Tibial nerve (tissue), 4 donors: ENCODE results near the gene UPF1. TPM values are rescaled to one million over a fixed set of nuclear protein-coding genes. Genes with fewer than 3 reads are reported as not detected.

Source experiments
- DNase-seq, 2 donors: peaks; one replicate each; pipeline ENCODE4 v3.0.0-alpha.2; 2019; ENCODE audit warnings: low spot score in 2 of 2
- H3K27ac ChIP-seq, 4 donors: fragments of 200-600 bp; sonication (generic) in 3 of 4; one replicate each; pipeline ENCODE4 v1.5.1; 2017 to 2019; ENCODE audit warnings: mild to moderate bottlenecking in 1 of 4
- H3K27me3 ChIP-seq, 2 donors: fragments of 200-600 bp; sonication (generic) in 1 of 2; one replicate each; pipeline versions ENCODE4 v1.5.1 to v1.6.0; 2017 to 2019
- H3K36me3 ChIP-seq, 3 donors: fragments of 200-600 bp; sonication (generic); one replicate each; pipeline ENCODE4 v1.5.1; 2018 to 2019
- H3K4me1 ChIP-seq, 4 donors: fragments of 200-600 bp; sonication (generic) in 3 of 4; one replicate each; pipeline ENCODE4 v1.5.1; 2017 to 2019
- H3K4me3 ChIP-seq, 4 donors: fragments of 200-600 bp; sonication (generic) in 3 of 4; one replicate each; pipeline ENCODE4 v1.5.1; 2017 to 2019; ENCODE audit warnings: mild to moderate bottlenecking in 1 of 4, moderate library complexity in 1 of 4
- H3K9me3 ChIP-seq, 4 donors: fragments of 200-600 bp; sonication (generic) in 3 of 4; one replicate each; pipeline ENCODE4 v1.5.1; 2017 to 2019
- EP300 ChIP-seq, 2 donors: sonication (generic); formaldehyde crosslinking; IDR thresholded peaks; one replicate each; pipeline ENCODE4 v1.6.1; 2017; ENCODE audit warnings: antibody characterized with exemption in 2 of 2, mild to moderate bottlenecking in 1 of 2
- POLR2A ChIP-seq, 2 donors: fragments of 450-650 bp; IDR thresholded peaks; one replicate each; pipeline ENCODE4 v1.6.1; 2017; ENCODE audit warnings: antibody characterized with exemption in 2 of 2, mild to moderate bottlenecking in 2 of 2, moderate library complexity in 2 of 2
- WGBS, 2 donors: methylation state at CpG; one replicate each; pipeline ENCODE4 v1.1.5; 2018; 5-methylcytosine and 5-hydroxymethylcytosine counted together
- total RNA-seq, 4 donors: library from RNA; depleted of rRNA; stranded (reverse); fragments of >200 nt; gene quantifications; one replicate each; pipeline ENCODE4 v1.1.0, GENCODE V29; 2016
- TF ChIP-seq, protein P1 (sequence below), 5 experiments: fragments of 200-600 bp in 3 of 5; fragments of 450-650 bp in 2 of 5; sonication (generic) in 3 of 5; IDR thresholded peaks; one replicate each; pipeline ENCODE4 v1.5.1; 2016 to 2019; ENCODE audit warnings: antibody characterized with exemption in 5 of 5, mild to moderate bottlenecking in 3 of 5, moderate library complexity in 2 of 5

UPF1 gene
- total RNA-seq, 4 donors from 2014 or later: 75.6 to 117 (median 87.9) TPM

DNA sequence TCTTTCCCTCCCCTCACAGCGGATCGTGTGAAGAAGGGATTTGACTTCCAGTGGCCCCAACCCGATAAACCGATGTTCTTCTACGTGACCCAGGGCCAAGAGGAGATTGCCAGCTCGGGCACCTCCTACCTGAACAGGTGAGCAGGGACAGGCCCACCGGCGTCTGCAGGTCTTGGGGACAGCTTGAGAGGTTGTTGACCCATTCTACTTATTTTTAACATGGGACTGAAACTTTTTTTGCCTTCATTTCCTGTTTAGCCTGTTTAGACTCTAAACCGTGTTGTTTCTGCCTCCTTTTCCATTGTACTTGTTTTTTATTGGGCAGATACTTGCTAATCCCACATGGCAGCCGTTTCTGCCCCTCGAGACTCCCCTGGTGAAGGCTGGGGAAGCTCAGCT, 28.5 kb downstream of the UPF1 start:
- TF ChIP-seq, protein P1, sequence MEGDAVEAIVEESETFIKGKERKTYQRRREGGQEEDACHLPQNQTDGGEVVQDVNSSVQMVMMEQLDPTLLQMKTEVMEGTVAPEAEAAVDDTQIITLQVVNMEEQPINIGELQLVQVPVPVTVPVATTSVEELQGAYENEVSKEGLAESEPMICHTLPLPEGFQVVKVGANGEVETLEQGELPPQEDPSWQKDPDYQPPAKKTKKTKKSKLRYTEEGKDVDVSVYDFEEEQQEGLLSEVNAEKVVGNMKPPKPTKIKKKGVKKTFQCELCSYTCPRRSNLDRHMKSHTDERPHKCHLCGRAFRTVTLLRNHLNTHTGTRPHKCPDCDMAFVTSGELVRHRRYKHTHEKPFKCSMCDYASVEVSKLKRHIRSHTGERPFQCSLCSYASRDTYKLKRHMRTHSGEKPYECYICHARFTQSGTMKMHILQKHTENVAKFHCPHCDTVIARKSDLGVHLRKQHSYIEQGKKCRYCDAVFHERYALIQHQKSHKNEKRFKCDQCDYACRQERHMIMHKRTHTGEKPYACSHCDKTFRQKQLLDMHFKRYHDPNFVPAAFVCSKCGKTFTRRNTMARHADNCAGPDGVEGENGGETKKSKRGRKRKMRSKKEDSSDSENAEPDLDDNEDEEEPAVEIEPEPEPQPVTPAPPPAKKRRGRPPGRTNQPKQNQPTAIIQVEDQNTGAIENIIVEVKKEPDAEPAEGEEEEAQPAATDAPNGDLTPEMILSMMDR (IDR thresholded peaks at IDR 0.05): no peak
- TF ChIP-seq POLR2A (IDR thresholded peaks at IDR 0.05) (no peak), EP300 (IDR thresholded peaks at IDR 0.05) (no peak)
- DNase-seq: no peak
- no peaks in the 10 kb centered on the region for H3K27me3 ChIP-seq
- H3K4me3 ChIP-seq: no peak overlapping the region
- H3K4me1 ChIP-seq: peaks cover 0 to 5% (median 0%) of the 10 kb centered on the region in 4 donors
- no peaks in the 10 kb centered on the region for H3K9me3 ChIP-seq
- 80 to 81% methylated on average over 11 of the region's 11 CpGs for WGBS, 2 donors
- no peak overlapping the region for H3K27ac ChIP-seq
- H3K36me3 ChIP-seq: peaks cover 8 to 100% (median 59%) of the 10 kb centered on the region in 3 donors

DNA sequence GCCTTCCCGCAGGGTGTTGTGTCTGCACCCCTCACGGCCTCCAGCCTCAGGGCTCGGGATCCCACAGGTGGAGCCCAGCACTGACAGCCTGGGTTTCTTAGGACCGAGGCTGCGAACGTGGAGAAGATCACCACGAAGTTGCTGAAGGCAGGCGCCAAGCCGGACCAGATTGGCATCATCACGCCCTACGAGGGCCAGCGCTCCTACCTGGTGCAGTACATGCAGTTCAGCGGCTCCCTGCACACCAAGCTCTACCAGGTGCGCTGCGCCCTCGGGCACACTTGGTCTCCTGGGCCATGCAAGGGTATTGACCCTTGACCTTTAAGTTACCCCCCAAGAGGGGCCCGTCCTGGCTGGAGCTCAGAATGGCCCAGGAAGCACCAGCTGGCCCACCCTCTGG, 29.0 kb downstream of the UPF1 start:
- Histone ChIP-seq H3K4me3 (no peak overlapping the region), H3K4me1 (peaks cover 0 to 5% (median 0%) of the 10 kb centered on the region in 4 donors), H3K36me3 (peaks cover 8 to 100% (median 59%) of the 10 kb centered on the region in 3 donors), H3K9me3 (no peaks in the 10 kb centered on the region), H3K27me3 (no peaks in the 10 kb centered on the region), H3K27ac (no peak overlapping the region)
- DNase-seq: no peak
- 91% methylated on average over 15 to 16 of the region's 17 CpGs for WGBS, 2 donors
- TF ChIP-seq EP300 (IDR thresholded peaks at IDR 0.05) (no peak), POLR2A (IDR thresholded peaks at IDR 0.05) (no peak)
- TF ChIP-seq, protein P1 (IDR thresholded peaks at IDR 0.05): no peak

DNA sequence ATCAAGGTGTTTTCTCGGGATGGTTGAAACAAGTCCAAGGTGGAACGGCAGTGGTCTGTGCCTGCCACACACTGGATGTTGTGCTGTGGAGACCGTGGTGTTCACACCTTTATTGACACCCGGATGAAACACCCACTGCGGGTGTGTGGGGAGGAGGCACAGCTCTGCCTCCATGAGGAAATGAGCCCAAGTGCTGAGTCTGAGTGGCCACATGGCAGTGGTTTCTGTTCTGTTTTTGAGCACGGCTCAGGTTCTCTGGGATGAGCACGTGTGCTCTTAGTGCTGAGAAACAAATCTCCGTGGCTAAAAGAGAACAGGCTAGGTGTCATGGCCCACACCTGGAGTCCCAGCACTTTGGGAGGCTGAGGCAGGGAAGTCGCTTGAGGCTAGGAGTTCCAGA, 29.5 kb downstream of the UPF1 start:
- H3K36me3 ChIP-seq: peaks cover 8 to 100% (median 59%) of the 10 kb centered on the region in 3 donors
- WGBS, 2 donors: 79 to 88% methylated on average over 9 of the region's 9 CpGs

DNA sequence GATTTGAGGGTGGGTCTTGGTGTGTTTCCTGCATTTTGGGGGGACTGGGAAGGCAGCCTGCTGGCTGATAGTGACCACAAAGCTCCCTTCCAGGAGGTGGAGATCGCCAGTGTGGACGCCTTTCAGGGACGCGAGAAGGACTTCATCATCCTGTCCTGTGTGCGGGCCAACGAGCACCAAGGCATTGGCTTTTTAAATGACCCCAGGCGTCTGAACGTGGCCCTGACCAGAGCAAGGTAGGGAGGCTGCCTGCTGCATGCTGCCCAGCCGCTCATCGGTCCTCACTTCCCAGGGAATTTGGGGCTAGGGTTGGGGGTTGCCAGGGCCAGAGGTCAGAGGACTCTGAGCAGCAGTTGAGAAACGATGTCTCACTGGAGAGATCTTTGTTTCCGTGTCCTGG, 30.2 kb downstream of the UPF1 start:
- no peak overlapping the region for H3K4me3 ChIP-seq
- H3K9me3 ChIP-seq: no peaks in the 10 kb centered on the region
- H3K27ac ChIP-seq: no peak overlapping the region
- H3K4me1 ChIP-seq: peaks cover 0 to 9% (median 2%) of the 10 kb centered on the region in 4 donors
- peaks cover 8 to 100% (median 58%) of the 10 kb centered on the region in 3 donors for H3K36me3 ChIP-seq
- TF ChIP-seq EP300 (IDR thresholded peaks at IDR 0.05) (no peak), POLR2A (IDR thresholded peaks at IDR 0.05) (no peak)
- TF ChIP-seq, protein P1 (IDR thresholded peaks at IDR 0.05): no peak
- 86 to 89% methylated on average over 10 to 12 of the region's 12 CpGs for WGBS, 2 donors
- no peaks in the 10 kb centered on the region for H3K27me3 ChIP-seq
- DNase-seq: no peak

More for the DNA sequence above, 29.5 kb downstream of the UPF1 start:
- no peak for TF ChIP-seq EP300 (IDR thresholded peaks at IDR 0.05)
- no peak for TF ChIP-seq POLR2A (IDR thresholded peaks at IDR 0.05)
- TF ChIP-seq, protein P1 (IDR thresholded peaks at IDR 0.05): no peak
- Histone ChIP-seq H3K27me3 (no peaks in the 10 kb centered on the region), H3K4me1 (peaks cover 0 to 5% (median 0%) of the 10 kb centered on the region in 4 donors), H3K4me3 (no peak overlapping the region), H3K27ac (no peak overlapping the region), H3K9me3 (no peaks in the 10 kb centered on the region)
- no peak for DNase-seq

DNA sequence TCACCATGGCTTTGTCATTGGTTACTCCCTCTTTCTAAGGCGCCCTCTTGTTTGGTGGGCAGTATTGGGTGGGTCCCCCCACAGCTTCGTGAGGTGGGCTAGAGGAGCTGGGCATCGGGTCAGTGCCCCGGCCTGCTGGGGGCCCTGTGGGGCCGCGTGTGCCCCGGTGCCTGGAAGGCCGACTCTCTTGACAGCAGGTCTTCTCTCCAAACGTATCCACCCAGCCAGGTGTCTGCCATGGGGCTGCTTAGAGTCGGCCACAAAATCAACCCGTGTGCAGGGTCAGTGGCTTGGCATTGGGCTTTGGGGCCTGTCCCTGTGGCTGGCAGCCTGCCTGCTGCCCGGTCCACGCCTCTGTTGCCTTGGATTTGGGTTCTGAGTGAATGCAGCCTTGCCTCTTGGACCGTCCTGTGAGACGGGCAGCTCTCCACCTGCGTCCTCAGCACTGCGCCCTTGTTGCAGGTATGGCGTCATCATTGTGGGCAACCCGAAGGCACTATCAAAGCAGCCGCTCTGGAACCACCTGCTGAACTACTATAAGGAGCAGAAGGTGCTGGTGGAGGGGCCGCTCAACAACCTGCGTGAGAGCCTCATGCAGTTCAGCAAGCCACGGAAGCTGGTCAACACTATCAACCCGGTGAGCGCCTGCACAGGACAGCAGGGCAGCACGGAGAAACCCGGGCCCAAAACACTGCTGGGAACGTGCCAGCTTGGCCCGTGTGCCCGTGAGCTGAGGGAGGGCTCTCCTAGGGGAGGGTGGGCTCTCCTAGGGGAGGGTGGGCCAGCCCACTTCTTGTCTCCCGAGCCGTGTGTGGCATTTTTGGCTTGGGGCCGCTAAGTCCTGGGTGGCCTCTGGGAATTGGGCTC, 31.4 kb downstream of the UPF1 start:
- Histone ChIP-seq H3K27ac (no peak overlapping the region), H3K4me1 (peaks cover 0 to 9% (median 3%) of the 10 kb centered on the region in 4 donors), H3K4me3 (no peak overlapping the region), H3K36me3 (peaks cover 11 to 100% (median 54%) of the 10 kb centered on the region in 3 donors), H3K9me3 (no peaks in the 10 kb centered on the region), H3K27me3 (no peaks in the 10 kb centered on the region)
- TF ChIP-seq POLR2A (IDR thresholded peaks at IDR 0.05): no peak
- TF ChIP-seq, protein P1 (IDR thresholded peaks at IDR 0.05): no peak
- TF ChIP-seq EP300 (IDR thresholded peaks at IDR 0.05): no peak
- DNase-seq: no peak
- 86 to 94% methylated on average over 25 to 33 of the region's 33 CpGs for WGBS, 2 donors
